Activated B cell treated with CpG ODN at 0.5 μM for 24 hours (primary cell): ENCODE measurements around the gene IL17B. TPM values are rescaled to one million over a fixed set of nuclear protein-coding genes. Genes with fewer than 3 reads are reported as not detected.

Experiments
- ATAC-seq: fragments of 200-7000 bp; cut with Tn5 transposase; one replicate; pipeline ENCODE4 v1.10.0; 2021; ENCODE audit warnings: low read depth, mild to moderate bottlenecking, moderate library complexity
- CTCF ChIA-PET: fragments of 350-600 bp; sonication (Branson Sonifier 250); formaldehyde crosslinking; loops from one replicate; lab custom pipeline; 2021; ENCODE audit warnings: antibody characterized with exemption; lab: Charles Lee
- POLR2A ChIA-PET: fragments of 350-600 bp; sonication (Branson Sonifier 250); formaldehyde crosslinking; loops from one replicate; lab custom pipeline; 2021; ENCODE audit warnings: antibody characterized with exemption; lab: Charles Lee
- DNase-seq: peaks from one replicate; pipeline ENCODE4 v3.0.0; 2022
- H3K27ac Mint-ChIP-seq: one replicate; pipeline ENCODE4 v1.8.0; 2020; ENCODE audit warnings: mixed read lengths
- H3K27me3 Mint-ChIP-seq: one replicate; pipeline ENCODE4 v1.8.0; 2021; ENCODE audit warnings: mixed read lengths
- H3K36me3 Mint-ChIP-seq: one replicate; pipeline ENCODE4 v1.8.0; 2021; ENCODE audit warnings: low read depth, mixed read lengths
- H3K4me1 Mint-ChIP-seq: one replicate; pipeline ENCODE4 v1.8.0; 2021; ENCODE audit warnings: mixed read lengths
- H3K4me3 Mint-ChIP-seq: one replicate; pipeline ENCODE4 v1.8.0; 2020; ENCODE audit warnings: mild to moderate bottlenecking, mixed read lengths
- H3K9me3 Mint-ChIP-seq: one replicate; pipeline ENCODE4 v1.8.0; 2020; ENCODE audit warnings: mixed read lengths
- intact Hi-C: fragments of 100-400 bp; cut with micrococcal nuclease; formaldehyde crosslinking; loops from one replicate; pipeline ENCODE4 v1.15.1; 2024
- total RNA-seq: library from RNA; stranded (reverse); gene quantifications from 2 replicates; pipeline ENCODE4 v1.2.3, GENCODE V29; 2022
- TF ChIP-seq, protein P1 (sequence below): fragments of 200-600 bp; IDR thresholded peaks from one replicate; pipeline ENCODE4 v1.8.0; 2022; ENCODE audit warnings: antibody characterized with exemption, mild to moderate bottlenecking

The IL17B gene
- total RNA-seq, 1 donor from 2014 or later: not detected

DNA sequence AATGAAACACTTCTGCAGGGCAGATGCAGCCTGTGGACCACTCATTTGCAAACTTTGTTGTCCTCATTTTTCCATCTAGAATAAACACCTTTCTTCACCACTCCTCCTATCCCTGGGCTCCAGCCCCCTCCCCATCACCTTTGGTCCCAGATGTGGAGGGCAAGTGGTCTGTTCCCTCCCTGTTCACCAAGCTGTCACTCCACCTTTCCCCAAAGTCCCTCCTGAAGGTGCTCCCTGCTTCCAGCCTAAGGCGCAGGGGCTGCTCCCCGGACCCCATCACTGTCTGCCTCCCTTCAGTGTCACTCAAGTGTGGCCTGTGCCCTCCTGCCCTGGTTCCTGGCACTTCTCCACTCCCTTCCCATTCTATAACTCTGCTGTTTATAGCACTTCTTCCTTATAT is 14.4 kb downstream of the IL17B start:
- peaks cover 5% of the 10 kb centered on the region for H3K4me1 Mint-ChIP-seq

DNA sequence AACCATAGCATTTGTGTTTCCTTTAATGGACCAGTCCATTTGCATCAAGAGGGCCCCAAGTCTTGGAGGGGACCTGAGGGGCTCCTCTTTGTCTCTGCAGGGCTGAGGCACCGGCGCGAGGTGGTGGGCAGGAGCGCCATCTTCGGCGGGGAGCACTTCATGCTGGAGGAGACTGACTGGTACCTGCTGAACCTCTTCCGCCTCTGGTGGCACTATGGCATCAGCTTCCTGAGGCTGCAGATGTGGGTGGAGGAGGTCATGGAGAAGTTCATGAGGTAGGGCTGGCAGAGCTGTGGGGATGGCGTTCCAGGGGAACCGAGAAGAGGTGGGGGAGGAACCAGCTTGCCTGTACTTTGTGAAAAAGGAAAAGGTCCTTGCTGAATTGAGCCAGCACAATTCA is 15.2 kb downstream of the IL17B start:
- H3K36me3 Mint-ChIP-seq: no peaks in the 10 kb centered on the region
- ChIA-PET CTCF (interaction anchor here (1.1 kb wide), 1 partner anchor 19 kb away, joined by 3 read pairs; the partner anchor contains the start of gene GRPEL2), POLR2A (no interaction called here)
- no peak overlapping the region for H3K4me3 Mint-ChIP-seq
- H3K9me3 Mint-ChIP-seq: no peaks in the 10 kb centered on the region
- intact Hi-C loops: no loop called here
- TF ChIP-seq, protein P1, sequence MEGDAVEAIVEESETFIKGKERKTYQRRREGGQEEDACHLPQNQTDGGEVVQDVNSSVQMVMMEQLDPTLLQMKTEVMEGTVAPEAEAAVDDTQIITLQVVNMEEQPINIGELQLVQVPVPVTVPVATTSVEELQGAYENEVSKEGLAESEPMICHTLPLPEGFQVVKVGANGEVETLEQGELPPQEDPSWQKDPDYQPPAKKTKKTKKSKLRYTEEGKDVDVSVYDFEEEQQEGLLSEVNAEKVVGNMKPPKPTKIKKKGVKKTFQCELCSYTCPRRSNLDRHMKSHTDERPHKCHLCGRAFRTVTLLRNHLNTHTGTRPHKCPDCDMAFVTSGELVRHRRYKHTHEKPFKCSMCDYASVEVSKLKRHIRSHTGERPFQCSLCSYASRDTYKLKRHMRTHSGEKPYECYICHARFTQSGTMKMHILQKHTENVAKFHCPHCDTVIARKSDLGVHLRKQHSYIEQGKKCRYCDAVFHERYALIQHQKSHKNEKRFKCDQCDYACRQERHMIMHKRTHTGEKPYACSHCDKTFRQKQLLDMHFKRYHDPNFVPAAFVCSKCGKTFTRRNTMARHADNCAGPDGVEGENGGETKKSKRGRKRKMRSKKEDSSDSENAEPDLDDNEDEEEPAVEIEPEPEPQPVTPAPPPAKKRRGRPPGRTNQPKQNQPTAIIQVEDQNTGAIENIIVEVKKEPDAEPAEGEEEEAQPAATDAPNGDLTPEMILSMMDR: no peak
- H3K27me3 Mint-ChIP-seq: no peaks in the 10 kb centered on the region
- peaks cover 7% of the 10 kb centered on the region for H3K4me1 Mint-ChIP-seq
- DNase-seq (no peak), ATAC-seq (no peak)
- H3K27ac Mint-ChIP-seq: no peak overlapping the region

More for the DNA sequence above, 14.4 kb downstream of the IL17B start:
- DNase-seq: no peak
- no peak overlapping the region for H3K4me3 Mint-ChIP-seq
- no peaks in the 10 kb centered on the region for H3K36me3 Mint-ChIP-seq
- no peaks in the 10 kb centered on the region for H3K9me3 Mint-ChIP-seq
- no peak overlapping the region for H3K27ac Mint-ChIP-seq
- intact Hi-C loops: no loop called here
- no peak for ATAC-seq
- ChIA-PET CTCF (no interaction called here), POLR2A (no interaction called here)
- H3K27me3 Mint-ChIP-seq: no peaks in the 10 kb centered on the region
- TF ChIP-seq, protein P1: no peak

- H3K4me3 Mint-ChIP-seq: no peak overlapping the region
- peaks cover 13% of the 10 kb centered on the region for H3K4me1 Mint-ChIP-seq
- H3K27me3 Mint-ChIP-seq: no peaks in the 10 kb centered on the region
- ChIA-PET POLR2A (no interaction called here), CTCF (interaction anchor here (1.1 kb wide), 1 partner anchor 19 kb away, joined by 3 read pairs; the partner anchor contains the start of gene GRPEL2)
- H3K27ac Mint-ChIP-seq: no peak overlapping the region
- DNase-seq (no peak), ATAC-seq (no peak)
- no peaks in the 10 kb centered on the region for H3K36me3 Mint-ChIP-seq
- TF ChIP-seq, protein P1: no peak
- no peaks in the 10 kb centered on the region for H3K9me3 Mint-ChIP-seq
- intact Hi-C loops: no loop called here
Observed at GRCh38 chr5:149363358-149363757, 15.7 kb downstream of the IL17B start.

GRCh38 chr5:149362541-149362940 is 16.6 kb downstream of the IL17B start:
- Mint-ChIP-seq H3K27ac (no peak overlapping the region), H3K36me3 (peaks cover 2% of the 10 kb centered on the region), H3K27me3 (no peaks in the 10 kb centered on the region), H3K4me1 (peaks cover 16% of the 10 kb centered on the region), H3K9me3 (no peaks in the 10 kb centered on the region), H3K4me3 (no peak overlapping the region)
- ATAC-seq (no peak), DNase-seq (no peak)
- TF ChIP-seq, protein P1: no peak
- CTCF ChIA-PET: no interaction called here
- intact Hi-C loops: no loop called here
- POLR2A ChIA-PET: no interaction called here

GRCh38 chr5:149360272-149360671 is 18.8 kb downstream of the IL17B start:
- intact Hi-C loops: no loop called here
- ChIA-PET POLR2A (interaction anchor here (1.5 kb wide), 1 partner anchor 191 kb away, joined by 6 read pairs; the partner anchor contains the start of gene CSNK1A1), CTCF (interaction anchor here (2.8 kb wide), 1 partner anchor 11 kb away, joined by 13 read pairs; no protein-coding TSS in a partner anchor)
- H3K4me1 Mint-ChIP-seq: peaks cover 16% of the 10 kb centered on the region
- no peak overlapping the region for H3K27ac Mint-ChIP-seq
- TF ChIP-seq, protein P1: no peak
- no peaks in the 10 kb centered on the region for H3K27me3 Mint-ChIP-seq
- DNase-seq: no peak
- no peak for ATAC-seq
- H3K9me3 Mint-ChIP-seq: no peaks in the 10 kb centered on the region
- no peak overlapping the region for H3K4me3 Mint-ChIP-seq
- H3K36me3 Mint-ChIP-seq: peaks cover 7% of the 10 kb centered on the region
